ENCODE results near the gene GLI3.

DNA sequence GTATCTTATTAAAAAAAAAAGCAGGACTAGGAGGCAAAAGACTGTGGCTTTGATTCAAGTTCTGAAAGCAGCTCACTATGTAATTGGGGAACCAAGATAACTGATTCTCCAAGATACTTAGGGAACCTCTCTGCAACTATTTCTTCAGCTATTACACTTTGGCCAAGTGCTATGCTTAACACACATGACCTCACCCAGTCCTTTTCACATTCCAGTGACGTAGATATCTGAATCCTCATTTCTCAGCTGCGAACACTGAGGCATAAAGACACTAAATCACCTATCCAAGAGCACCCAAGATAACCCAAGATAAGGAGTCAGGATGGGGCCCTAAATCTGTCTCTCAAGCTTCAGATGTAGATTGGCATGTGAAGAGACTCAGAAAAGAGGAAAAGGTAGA, 133.6 kb downstream of the GLI3 start:
- no peak for TF ChIP-seq ESRRA (IDR thresholded peaks at IDR 0.05; ENCODE audit: low read length)
- no peak for TF ChIP-seq POLR2AphosphoS5 (IDR thresholded peaks at IDR 0.05; ENCODE audit: low read length)
- no peak for TF ChIP-seq BRCA1 (IDR thresholded peaks at IDR 0.05; ENCODE audit: low read depth, low read length)

Measured in GM12878 (cell line).